ENCODE measurements around the gene PRSS35. TPM values are rescaled to one million over a fixed set of nuclear protein-coding genes. Genes with fewer than 3 reads are reported as not detected.

PRSS35 gene
- 0.09 to 0.14 TPM (median 0.12 TPM) in 3 of 5 replicates, not detected in the others for total RNA-seq (2022; extraction: Qiagen RNA extraction; ENCODE audit: low read depth)

GRCh38 chr6:83511901-83512681 lies at the start of gene PRSS35:
Gene PRSS35 (plus strand): TSS chr6:83512534. CDS start chr6:83523442, 10,908 bp downstream.

Other genes with a start within 250 kb of the PRSS35 start
- gene ME1, start 81.5 kb upstream of the PRSS35 start, total RNA-seq (2022; extraction: Qiagen RNA extraction; ENCODE audit: low read depth): 35.8 to 44.2 TPM (median 37.6 TPM) in 5 replicates
- gene SNAP91, start 196.6 kb downstream of the PRSS35 start, total RNA-seq (2022; extraction: Qiagen RNA extraction; ENCODE audit: low read depth): 0.12 to 0.49 TPM (median 0.24 TPM) in 5 replicates